Pancreas (tissue), 10 donors: ENCODE results near the gene KLF11. TPM values are rescaled to one million over a fixed set of nuclear protein-coding genes. Genes with fewer than 3 reads are reported as not detected.
A peak's percentile ranks its signal among the peaks of the same experiment; 100 is the strongest.

Experiments used
- ATAC-seq, 4 donors: fragments of 200-7000 bp; cut with Tn5 transposase; one replicate each; pipeline versions ENCODE4 v1.8.0 to v1.9.1; 2020; ENCODE audit warnings: mild to moderate bottlenecking in 4 of 4, moderate library complexity in 4 of 4
- DNase-seq, 6 donors: peaks; one replicate each; pipeline ENCODE4 v3.0.0-alpha.2; 2020
- FAIRE-seq: peaks from 2 replicates; lab custom pipeline; 2012; peaks lifted over from hg19 to GRCh38; lab: Jason Lieb, UNC
- H3K27ac ChIP-seq, 4 donors: fragments of 200-600 bp; sonication (generic); 1 replicate in 3 of 4; 2 replicates in 1 of 4; pipeline versions ENCODE4 v1.5.0 to v1.8.0; 2020
- H3K27me3 ChIP-seq, 4 donors: fragments of 200-600 bp; one replicate each; pipeline ENCODE4 v1.8.0; 2021
- H3K36me3 ChIP-seq, 3 donors: fragments of 200-600 bp; sonication (generic) in 1 of 3; one replicate each; pipeline versions ENCODE4 v1.5.0 to v1.8.0; 2020 to 2021
- H3K4me1 ChIP-seq, 3 donors: fragments of 200-600 bp; one replicate each; pipeline ENCODE4 v1.8.0; 2021
- H3K4me3 ChIP-seq, 4 donors: fragments of 200-600 bp; sonication (generic) in 2 of 4; one replicate each; pipeline versions ENCODE4 v1.5.0 to v1.8.0; 2020 to 2021
- H3K9me3 ChIP-seq, 4 donors: fragments of 200-600 bp; one replicate each; pipeline ENCODE4 v1.8.0; 2021
- WGBS, 2 donors: extraction: QIAGEN DNeasy Blood & Tissue Kit; methylation state at CpG; one replicate each; pipeline ENCODE4 v1.1.7; 2013; 5-methylcytosine and 5-hydroxymethylcytosine counted together
- intact Hi-C, 3 donors: fragments of 100-400 bp; cut with DNase I; formaldehyde crosslinking; loops; one replicate each; pipeline versions ENCODE4 v1.11.1 to v1.14.2; 2022
- polyA plus RNA-seq, 2 donors: library from polyadenylated mRNA; stranded (reverse); fragments of 200-250 nt; gene quantifications; one replicate each; pipeline ENCODE4 v1.2.3, GENCODE V29; 2013
- total RNA-seq, 6 donors: library from RNA; stranded (reverse); fragmentation: NEBNext Ultra II Directional in 4 of 6; extraction: Animal tissue kit (Norgen Biotek cat#: 25700) in 4 of 6; gene quantifications; one replicate each; pipeline versions ENCODE4 v1.2.1 to v1.2.4, GENCODE V29; 2021 to 2023
- TF ChIP-seq, protein P1 (sequence below), 4 donors: fragments of 200-600 bp; sonication (generic) in 3 of 4; IDR thresholded peaks; one replicate each; pipeline versions ENCODE4 v1.5.0 to v1.8.0; 2021; ENCODE audit warnings: antibody characterized with exemption in 4 of 4
- donor health status: healthy with polysubstance abuse.
- donor health status: DM: no; HTN: no; CAD: no; lungs with moderate emphysema.
- donor health status: DM: no; HTN: no; CAD: no.
- donor health status: control.
- donor health status: control.
- donor health status: Bipolar disorder and iron deficiency.
- donor health status: DM: yes; HTN: yes; CAD: no.
- donor health status: DM: no; HTN: no; CAD: no.
- donor health status: DM: no; HTN: no; CAD: no.
- donor health status: DM: yes; HTN: yes; CAD: no.

Gene KLF11
- total and polyA plus RNA-seq, 8 donors = 6.4 to 41.2 (median 21.3) TPM

DNA sequence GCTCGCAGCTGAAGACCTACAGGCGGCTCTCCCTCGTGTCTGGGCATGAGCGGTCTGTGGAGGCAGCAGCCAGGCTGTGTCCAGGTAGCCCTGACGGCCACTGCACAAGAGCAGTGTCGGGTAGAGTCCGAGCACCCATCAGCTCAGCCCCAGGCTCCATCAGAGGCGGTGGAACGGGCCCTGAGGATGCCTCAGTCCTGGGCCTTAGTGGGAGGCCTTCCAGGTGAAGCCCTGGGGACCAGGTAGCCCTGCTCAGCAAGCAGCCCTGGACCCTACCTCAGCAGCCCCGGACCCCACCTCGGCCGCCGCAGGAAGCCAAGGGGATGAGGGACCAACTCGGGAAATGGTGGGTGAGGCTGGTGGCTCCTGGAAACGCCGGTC, 21.3 kb upstream of the KLF11 start:
- ATAC-seq (no peak), FAIRE-seq (no peak), DNase-seq (no peak)
- Histone ChIP-seq H3K27ac (no peak overlapping the region), H3K27me3 (no peaks in the 10 kb centered on the region), H3K4me1 (peaks cover 0 to 6% (median 4%) of the 10 kb centered on the region in 3 donors), H3K36me3 (no peaks in the 10 kb centered on the region), H3K4me3 (no peak overlapping the region), H3K9me3 (no peaks in the 10 kb centered on the region)
- 90 to 93% methylated on average over 16 of the region's 16 CpGs for WGBS, 2 donors
- TF ChIP-seq, protein P1, sequence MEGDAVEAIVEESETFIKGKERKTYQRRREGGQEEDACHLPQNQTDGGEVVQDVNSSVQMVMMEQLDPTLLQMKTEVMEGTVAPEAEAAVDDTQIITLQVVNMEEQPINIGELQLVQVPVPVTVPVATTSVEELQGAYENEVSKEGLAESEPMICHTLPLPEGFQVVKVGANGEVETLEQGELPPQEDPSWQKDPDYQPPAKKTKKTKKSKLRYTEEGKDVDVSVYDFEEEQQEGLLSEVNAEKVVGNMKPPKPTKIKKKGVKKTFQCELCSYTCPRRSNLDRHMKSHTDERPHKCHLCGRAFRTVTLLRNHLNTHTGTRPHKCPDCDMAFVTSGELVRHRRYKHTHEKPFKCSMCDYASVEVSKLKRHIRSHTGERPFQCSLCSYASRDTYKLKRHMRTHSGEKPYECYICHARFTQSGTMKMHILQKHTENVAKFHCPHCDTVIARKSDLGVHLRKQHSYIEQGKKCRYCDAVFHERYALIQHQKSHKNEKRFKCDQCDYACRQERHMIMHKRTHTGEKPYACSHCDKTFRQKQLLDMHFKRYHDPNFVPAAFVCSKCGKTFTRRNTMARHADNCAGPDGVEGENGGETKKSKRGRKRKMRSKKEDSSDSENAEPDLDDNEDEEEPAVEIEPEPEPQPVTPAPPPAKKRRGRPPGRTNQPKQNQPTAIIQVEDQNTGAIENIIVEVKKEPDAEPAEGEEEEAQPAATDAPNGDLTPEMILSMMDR (IDR thresholded peaks at IDR 0.05) = no peak
- intact Hi-C loops = no loop called here

DNA sequence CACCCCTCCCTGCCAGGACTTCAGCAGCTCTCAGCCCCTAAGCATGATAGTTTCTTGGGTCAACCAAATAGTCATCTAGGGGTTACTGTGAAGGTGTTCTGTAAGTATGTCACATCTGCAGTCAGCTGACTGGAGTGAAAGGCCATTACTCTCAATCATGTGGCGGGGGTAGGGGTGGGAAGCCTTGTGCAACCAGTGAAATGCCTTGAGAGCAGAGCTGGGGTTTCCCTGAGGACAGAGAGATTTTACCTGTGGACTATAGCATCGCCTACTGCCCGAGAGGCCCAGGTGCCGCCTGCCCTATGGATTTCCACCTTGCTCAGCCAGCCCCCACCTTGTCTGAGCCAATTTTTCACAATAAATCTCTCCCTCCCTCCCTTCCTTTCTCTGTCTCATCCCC, 20.9 kb upstream of the KLF11 start:
- H3K9me3 ChIP-seq = no peaks in the 10 kb centered on the region
- 85 to 93% methylated on average over 4 of the region's 4 CpGs for whole genome bisulfite sequencing, 2 donors
- H3K4me1 ChIP-seq = peaks cover 0 to 6% (median 4%) of the 10 kb centered on the region in 3 donors
- H3K27me3 ChIP-seq = no peaks in the 10 kb centered on the region
- DNase-seq (no peak), FAIRE-seq (no peak), ATAC-seq (peak in 1 of 4 donors; percentile 35)
- H3K36me3 ChIP-seq = no peaks in the 10 kb centered on the region
- H3K4me3 ChIP-seq = no peak overlapping the region
- H3K27ac ChIP-seq = no peak overlapping the region
- TF ChIP-seq, protein P1 (IDR thresholded peaks at IDR 0.05) = no peak
- intact Hi-C loops = no loop called here

DNA sequence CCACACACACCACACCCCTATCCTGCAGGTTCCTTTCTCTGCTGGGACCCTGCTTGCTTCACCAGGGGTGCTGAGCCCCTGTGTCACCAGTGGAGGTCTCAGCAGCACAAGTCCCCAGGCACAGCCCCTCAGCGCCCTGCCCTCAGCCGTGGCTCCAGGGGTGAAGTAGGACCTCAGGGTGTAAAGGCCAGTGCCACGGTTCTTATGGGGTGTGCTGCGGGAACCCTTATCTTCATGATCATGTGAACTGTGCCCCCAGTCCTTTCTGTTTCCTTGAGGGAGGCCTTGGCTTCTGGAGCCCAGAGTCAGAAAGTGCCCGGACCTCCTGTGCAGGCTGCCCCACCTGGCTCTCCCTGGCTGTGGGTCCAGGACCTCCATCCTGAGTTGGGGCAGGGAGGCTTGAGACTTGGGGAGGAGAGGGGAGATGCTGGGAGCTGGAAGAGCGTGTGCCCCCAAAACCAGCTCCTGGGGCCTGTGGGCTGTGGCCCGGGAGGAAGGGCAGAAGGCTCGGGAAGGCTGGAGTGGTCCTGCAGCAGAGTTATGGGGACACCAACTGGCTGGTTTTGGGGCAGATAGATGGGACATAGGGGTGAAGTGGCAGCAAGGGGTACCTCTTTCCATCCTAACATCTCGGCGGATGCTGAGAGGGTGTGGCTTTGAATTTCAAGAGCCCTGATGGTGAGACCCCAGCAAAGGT, 20.2 kb upstream of the KLF11 start:
- no peaks in the 10 kb centered on the region for H3K36me3 ChIP-seq
- WGBS, 2 donors = 87 to 88% methylated on average over 10 of the region's 10 CpGs
- no peak overlapping the region for H3K27ac ChIP-seq
- peak in 1 of 4 donors; percentile 49 for ATAC-seq
- H3K4me1 ChIP-seq = peaks cover 0 to 6% (median 4%) of the 10 kb centered on the region in 3 donors
- no peak for DNase-seq
- no peaks in the 10 kb centered on the region for H3K9me3 ChIP-seq
- no peak for FAIRE-seq
- no peak overlapping the region for H3K4me3 ChIP-seq
- no peaks in the 10 kb centered on the region for H3K27me3 ChIP-seq
- intact Hi-C loops = no loop called here
- TF ChIP-seq, protein P1 (IDR thresholded peaks at IDR 0.05) = no peak

DNA sequence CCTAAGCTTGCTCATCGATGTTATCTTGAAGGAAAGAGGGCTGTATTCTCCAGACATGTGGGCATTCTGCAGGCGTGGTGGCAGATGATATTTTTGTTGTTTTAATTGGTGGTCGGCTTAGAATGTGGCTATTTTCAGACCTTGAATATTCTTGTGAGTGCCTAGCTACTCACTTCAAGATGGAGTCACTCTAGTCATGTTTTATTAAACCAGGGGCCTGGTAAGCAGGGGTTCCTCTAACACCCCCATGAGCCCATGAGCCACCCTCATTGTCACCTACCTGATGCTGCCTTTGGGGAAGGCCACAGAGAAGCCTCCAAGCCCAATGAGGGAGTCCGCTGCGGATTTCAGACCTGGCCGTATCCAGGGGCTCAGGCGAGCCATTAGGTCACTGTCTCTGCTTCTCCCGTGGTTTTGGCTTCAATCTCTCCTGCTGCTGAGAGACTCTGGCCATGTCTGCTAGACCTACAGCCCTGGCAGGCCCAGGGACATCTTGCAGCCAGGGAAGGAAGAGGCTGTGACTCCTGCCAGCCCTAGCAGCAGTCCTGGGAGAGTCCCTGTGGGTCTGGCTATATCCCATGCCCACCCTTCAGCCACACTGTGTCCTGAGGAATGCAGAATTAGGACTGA, 16.3 kb upstream of the KLF11 start:
- H3K9me3 ChIP-seq = no peaks in the 10 kb centered on the region
- TF ChIP-seq, protein P1 (IDR thresholded peaks at IDR 0.05) = no peak
- no peaks in the 10 kb centered on the region for H3K27me3 ChIP-seq
- intact Hi-C loops = no loop called here
- no peaks in the 10 kb centered on the region for H3K36me3 ChIP-seq
- no peaks in the 10 kb centered on the region for H3K4me1 ChIP-seq
- WGBS, 2 donors = 83 to 84% methylated on average over 8 of the region's 8 CpGs
- FAIRE-seq = no peak
- no peak overlapping the region for H3K27ac ChIP-seq
- no peak overlapping the region for H3K4me3 ChIP-seq
- DNase-seq = no peak
- no peak for ATAC-seq
